SJCRH30 (cell line): ENCODE results near the gene RNF8. TPM values are rescaled to one million over a fixed set of nuclear protein-coding genes. Genes with fewer than 3 reads are reported as not detected.
"Not testable (repeated sequence)": the region's sequence is repeated elsewhere in the genome, so short reads cannot be mapped to it uniquely, and the experiment has no call there.

Experiments
- DNase-seq, 2 experiments: peaks; one replicate each; pipeline ENCODE4 v3.0.0-alpha.2; 2015 to 2020
- H3K27ac ChIP-seq: fragments of 250-450 bp; sonication (Bioruptor Pico); 2 replicates; pipeline ENCODE4 v1.5.1; 2020; ENCODE audit warnings: mild to moderate bottlenecking, moderate library complexity
- H3K27me3 ChIP-seq: fragments of 250-450 bp; sonication (Bioruptor Pico); 2 replicates; pipeline ENCODE4 v1.5.1; 2020; ENCODE audit warnings: mild to moderate bottlenecking, moderate library complexity
- H3K36me3 ChIP-seq: fragments of 250-450 bp; sonication (Bioruptor Pico); 2 replicates; pipeline ENCODE4 v1.5.1; 2020; ENCODE audit warnings: mild to moderate bottlenecking, moderate library complexity
- H3K4me1 ChIP-seq: fragments of 250-450 bp; sonication (Bioruptor Pico); 2 replicates; pipeline ENCODE4 v1.5.1; 2020; ENCODE audit warnings: mild to moderate bottlenecking, moderate library complexity
- H3K4me3 ChIP-seq: fragments of 250-450 bp; sonication (Bioruptor Pico); 2 replicates; pipeline ENCODE4 v1.5.1; 2020; ENCODE audit warnings: mild to moderate bottlenecking, moderate library complexity
- H3K9me3 ChIP-seq: fragments of 250-450 bp; sonication (Bioruptor Pico); replicated peaks from 2 replicates; pipeline ENCODE4 v1.5.1; 2020; ENCODE audit warnings: mild to moderate bottlenecking, moderate library complexity
- total RNA-seq: library from RNA; depleted of rRNA; stranded (reverse); fragments of >200 nt; shearing (Covaris generic); gene quantifications from 2 replicates; pipeline ENCODE4 v1.2.3, GENCODE V29; 2014

The RNF8 gene
- total RNA-seq, 1 experiment from 2014 or later = 36.1 TPM

GRCh38 chr6:37338745-37339255 lies 15.0 kb upstream of the RNF8 start:
- H3K9me3 ChIP-seq = no peaks in the 10 kb centered on the region
- no peak overlapping the region for H3K4me3 ChIP-seq
- H3K27me3 ChIP-seq = no peaks in the 10 kb centered on the region
- H3K36me3 ChIP-seq = no peaks in the 10 kb centered on the region
- H3K4me1 ChIP-seq = no peaks in the 10 kb centered on the region
- no peak overlapping the region for H3K27ac ChIP-seq
- DNase-seq = no peak

- Histone ChIP-seq H3K4me1 (no peaks in the 10 kb centered on the region), H3K36me3 (no peaks in the 10 kb centered on the region), H3K27me3 (no peaks in the 10 kb centered on the region), H3K27ac (no peak overlapping the region), H3K9me3 (no peaks in the 10 kb centered on the region), H3K4me3 (no peak overlapping the region)
- DNase-seq = no peak
Observed at GRCh38 chr6:37339741-37340638, 13.8 kb upstream of the RNF8 start.

- no peaks in the 10 kb centered on the region for H3K27me3 ChIP-seq
- no peak overlapping the region for H3K27ac ChIP-seq
- DNase-seq = no peak
- no peaks in the 10 kb centered on the region for H3K36me3 ChIP-seq
- no peaks in the 10 kb centered on the region for H3K9me3 ChIP-seq
- no peak overlapping the region for H3K4me3 ChIP-seq
- H3K4me1 ChIP-seq = no peaks in the 10 kb centered on the region
Observed at GRCh38 chr6:37340639-37340943, 13.2 kb upstream of the RNF8 start.

- no peak for DNase-seq
- Histone ChIP-seq H3K27me3 (no peaks in the 10 kb centered on the region), H3K4me1 (no peaks in the 10 kb centered on the region), H3K4me3 (no peak overlapping the region), H3K36me3 (no peaks in the 10 kb centered on the region), H3K27ac (no peak overlapping the region), H3K9me3 (no peaks in the 10 kb centered on the region; the same call in 1 of the 2 replicates)
Observed at GRCh38 chr6:37343248-37343647, 10.5 kb upstream of the RNF8 start.

- no peaks in the 10 kb centered on the region; the same call in 1 of the 2 replicates for H3K9me3 ChIP-seq
- H3K27me3 ChIP-seq = no peaks in the 10 kb centered on the region
- DNase-seq = no peak
- no peak overlapping the region for H3K27ac ChIP-seq
- H3K4me1 ChIP-seq = no peaks in the 10 kb centered on the region
- no peak overlapping the region for H3K4me3 ChIP-seq
- no peaks in the 10 kb centered on the region for H3K36me3 ChIP-seq
Observed at GRCh38 chr6:37344308-37344707, 9.5 kb upstream of the RNF8 start.

GRCh38 chr6:37345804-37346203 lies 8.0 kb upstream of the RNF8 start:
- not testable (repeated sequence) for H3K9me3 ChIP-seq, DNase-seq, H3K4me3 ChIP-seq, H3K27ac ChIP-seq, H3K4me1 ChIP-seq, H3K36me3 ChIP-seq, H3K27me3 ChIP-seq

- Histone ChIP-seq H3K36me3 (no peaks in the 10 kb centered on the region), H3K4me1 (no peaks in the 10 kb centered on the region), H3K27me3 (no peaks in the 10 kb centered on the region), H3K27ac (no peak overlapping the region), H3K9me3 (no peaks in the 10 kb centered on the region; the same call in 1 of the 2 replicates), H3K4me3 (no peak overlapping the region)
- no peak for DNase-seq
Observed at GRCh38 chr6:37347177-37347576, 6.6 kb upstream of the RNF8 start.

GRCh38 chr6:37347670-37348111 lies 6.1 kb upstream of the RNF8 start:
- Histone ChIP-seq H3K4me3 (no peak overlapping the region), H3K36me3 (no peaks in the 10 kb centered on the region), H3K27ac (no peak overlapping the region), H3K9me3 (no peaks in the 10 kb centered on the region; the same call in 1 of the 2 replicates), H3K4me1 (no peaks in the 10 kb centered on the region), H3K27me3 (no peaks in the 10 kb centered on the region)
- no peak for DNase-seq

GRCh38 chr6:37351027-37351426 lies 2.8 kb upstream of the RNF8 start:
- H3K9me3 ChIP-seq = no peaks in the 10 kb centered on the region; the same call in 1 of the 2 replicates
- DNase-seq = no peak

GRCh38 chr6:37352384-37352783 lies 1.4 kb upstream of the RNF8 start:
- Histone ChIP-seq H3K27me3 (no peaks in the 10 kb centered on the region), H3K4me1 (peaks cover 3% of the 10 kb centered on the region; the same call in 1 of the 2 replicates), H3K36me3 (no peaks in the 10 kb centered on the region), H3K4me3 (no peak overlapping the region), H3K9me3 (no peaks in the 10 kb centered on the region), H3K27ac (no peak overlapping the region)
- DNase-seq = no peak

More at GRCh38 chr6:37351027-37351426, 2.8 kb upstream of the RNF8 start:
- H3K27me3 ChIP-seq = no peaks in the 10 kb centered on the region
- H3K36me3 ChIP-seq = no peaks in the 10 kb centered on the region
- no peak overlapping the region for H3K27ac ChIP-seq
- no peak overlapping the region for H3K4me3 ChIP-seq
- H3K4me1 ChIP-seq = peaks cover 3% of the 10 kb centered on the region; the same call in 1 of the 2 replicates

GRCh38 chr6:37354526-37355384 lies 972 bp downstream of the RNF8 start:
- H3K4me1 ChIP-seq = peaks cover 3% of the 10 kb centered on the region; the same call in 1 of the 2 replicates
- H3K4me3 ChIP-seq = peak overlapping the region; percentile 76
- peak; percentile 42 to 46 for DNase-seq
- H3K27ac ChIP-seq = peak overlapping the region; percentile 33; the same call in 1 of the 2 replicates
- no peaks in the 10 kb centered on the region for H3K36me3 ChIP-seq
- H3K27me3 ChIP-seq = no peaks in the 10 kb centered on the region
- H3K9me3 ChIP-seq = no peaks in the 10 kb centered on the region

GRCh38 chr6:37357288-37357687 lies 3.5 kb downstream of the RNF8 start:
- Histone ChIP-seq H3K4me1 (peaks cover 3% of the 10 kb centered on the region; the same call in 1 of the 2 replicates), H3K9me3 (no peaks in the 10 kb centered on the region), H3K36me3 (0 out of 2 replicates have a peak, but pooled peaks cover 4% of the 10 kb centered on the region), H3K27ac (no peak overlapping the region), H3K4me3 (no peak overlapping the region), H3K27me3 (no peaks in the 10 kb centered on the region)
- DNase-seq = no peak

- Histone ChIP-seq H3K27me3 (no peaks in the 10 kb centered on the region), H3K27ac (no peak overlapping the region), H3K4me3 (no peak overlapping the region), H3K9me3 (no peaks in the 10 kb centered on the region), H3K36me3 (0 out of 2 replicates have a peak, but pooled peaks cover 7% of the 10 kb centered on the region), H3K4me1 (peaks cover 3% of the 10 kb centered on the region; the same call in 1 of the 2 replicates)
- DNase-seq = no peak
Observed at GRCh38 chr6:37357860-37358259, 4.1 kb downstream of the RNF8 start.

- Histone ChIP-seq H3K9me3 (no peaks in the 10 kb centered on the region), H3K27me3 (no peaks in the 10 kb centered on the region), H3K4me1 (peaks cover 3% of the 10 kb centered on the region; the same call in 1 of the 2 replicates), H3K4me3 (no peak overlapping the region), H3K36me3 (0 out of 2 replicates have a peak, but pooled peaks cover 7% of the 10 kb centered on the region), H3K27ac (no peak overlapping the region)
- no peak for DNase-seq
Observed at GRCh38 chr6:37359039-37359438, 5.3 kb downstream of the RNF8 start.
